Mucosa of stomach (tissue), 1 donor: ENCODE measurements around the gene PLGRKT.
"Not testable (repeated sequence)": the region's sequence is repeated elsewhere in the genome, so short reads cannot be mapped to it uniquely, and the experiment has no call there.

ENCODE experiments used
- H3K27me3 ChIP-seq: one replicate; pipeline ENCODE4 v1.7.0; 2013; ENCODE audit warnings: mild to moderate bottlenecking, low read length; ENCODE audit not compliant: control insufficient read depth, insufficient read depth
- H3K36me3 ChIP-seq: one replicate; pipeline ENCODE4 v1.7.0; 2013; ENCODE audit warnings: low read length; ENCODE audit not compliant: control insufficient read depth, insufficient read depth
- H3K4me1 ChIP-seq: one replicate; pipeline ENCODE4 v1.7.0; 2013; ENCODE audit warnings: mild to moderate bottlenecking, low read length; ENCODE audit not compliant: control insufficient read depth, insufficient read depth
- H3K4me3 ChIP-seq: one replicate; pipeline ENCODE4 v1.7.0; 2013; ENCODE audit warnings: low read length
- H3K9ac ChIP-seq: one replicate; pipeline ENCODE4 v1.7.0; 2013; ENCODE audit warnings: mild to moderate bottlenecking, low read length, moderate library complexity
- H3K9me3 ChIP-seq: one replicate; pipeline ENCODE4 v1.7.0; 2013; ENCODE audit warnings: mild to moderate bottlenecking, low read length, moderate library complexity; ENCODE audit not compliant: control insufficient read depth
- donor health status: Pancreatic carcinoma.

PLGRKT gene

GRCh38 chr9:5438301-5439162, 807 bp upstream of the PLGRKT start:
- Histone ChIP-seq H3K4me3 (peak overlapping the region; percentile 58), H3K4me1 (peaks cover 15% of the 10 kb centered on the region), H3K36me3 (no peaks in the 10 kb centered on the region), H3K9me3 (no peaks in the 10 kb centered on the region), H3K9ac (peak overlapping the region; percentile 87), H3K27me3 (no peaks in the 10 kb centered on the region)

- Histone ChIP-seq H3K9ac (no peak overlapping the region), H3K27me3 (no peaks in the 10 kb centered on the region), H3K4me1 (peaks cover 15% of the 10 kb centered on the region), H3K9me3 (no peaks in the 10 kb centered on the region), H3K36me3 (no peaks in the 10 kb centered on the region), H3K4me3 (no peak overlapping the region)
Observed at GRCh38 chr9:5436441-5436840, 1.3 kb downstream of the PLGRKT start.

GRCh38 chr9:5435912-5436311, 1.8 kb downstream of the PLGRKT start:
- Histone ChIP-seq H3K4me1 (peaks cover 15% of the 10 kb centered on the region), H3K27me3 (no peaks in the 10 kb centered on the region), H3K36me3 (no peaks in the 10 kb centered on the region), H3K9ac (no peak overlapping the region), H3K9me3 (no peaks in the 10 kb centered on the region), H3K4me3 (no peak overlapping the region)

- not testable (repeated sequence) for H3K36me3 ChIP-seq, H3K9me3 ChIP-seq, H3K27me3 ChIP-seq, H3K4me3 ChIP-seq, H3K9ac ChIP-seq
- peaks cover 15% of the 10 kb centered on the region for H3K4me1 ChIP-seq
Observed at GRCh38 chr9:5433841-5434810, 3.6 kb downstream of the PLGRKT start.

- H3K4me3 ChIP-seq, H3K27me3 ChIP-seq, H3K36me3 ChIP-seq, H3K9me3 ChIP-seq, H3K9ac ChIP-seq: not testable (repeated sequence)
- H3K4me1 ChIP-seq: peaks cover 14% of the 10 kb centered on the region
Observed at GRCh38 chr9:5433328-5433727, 4.4 kb downstream of the PLGRKT start.

DNA sequence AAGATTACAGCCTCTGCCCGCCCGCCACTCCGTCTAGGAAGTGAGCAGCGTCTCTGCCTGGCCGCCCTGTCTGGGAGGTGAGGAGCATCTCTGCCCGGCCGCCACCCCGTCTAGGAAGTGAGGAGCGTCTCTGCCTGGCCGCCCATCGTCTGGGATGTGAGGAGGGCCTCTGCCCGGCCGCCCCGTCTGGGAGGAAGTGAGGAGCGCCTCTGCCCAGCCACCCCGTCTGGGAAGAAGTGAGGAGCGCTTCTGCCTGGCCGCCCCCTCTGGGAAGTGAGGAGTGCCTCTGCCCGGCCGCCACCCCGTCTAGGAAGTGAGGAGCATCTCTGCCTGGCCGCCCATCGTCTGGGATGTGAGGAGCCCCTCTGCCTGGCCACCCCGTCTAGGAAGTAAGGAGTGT, 4.8 kb downstream of the PLGRKT start:
- H3K27me3 ChIP-seq, H3K4me3 ChIP-seq, H3K9ac ChIP-seq, H3K9me3 ChIP-seq, H3K36me3 ChIP-seq: not testable (repeated sequence)
- H3K4me1 ChIP-seq: peaks cover 10% of the 10 kb centered on the region

DNA sequence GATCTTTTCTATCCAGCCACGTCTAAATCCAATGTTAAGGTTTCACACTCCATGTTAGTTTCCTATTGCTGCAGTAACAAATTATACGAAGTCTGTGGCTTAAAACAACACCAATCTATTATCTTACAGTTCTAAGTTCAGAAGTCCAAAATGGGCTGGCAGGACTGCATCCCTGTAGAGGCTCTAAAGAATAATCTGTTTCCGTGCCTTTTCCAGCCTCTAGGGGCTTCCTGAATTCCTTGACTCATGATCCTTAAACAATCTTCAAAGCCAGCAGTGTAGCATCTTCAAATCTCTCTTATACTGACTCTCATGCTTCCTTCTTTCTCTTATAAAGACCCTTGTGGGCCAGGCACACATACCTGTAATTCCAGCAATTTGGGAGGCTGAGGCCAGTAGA, 6.8 kb downstream of the PLGRKT start:
- no peaks in the 10 kb centered on the region for H3K9me3 ChIP-seq
- H3K4me3 ChIP-seq: no peak overlapping the region
- no peaks in the 10 kb centered on the region for H3K27me3 ChIP-seq
- no peak overlapping the region for H3K9ac ChIP-seq
- no peaks in the 10 kb centered on the region for H3K36me3 ChIP-seq
- peaks cover 4% of the 10 kb centered on the region for H3K4me1 ChIP-seq

DNA sequence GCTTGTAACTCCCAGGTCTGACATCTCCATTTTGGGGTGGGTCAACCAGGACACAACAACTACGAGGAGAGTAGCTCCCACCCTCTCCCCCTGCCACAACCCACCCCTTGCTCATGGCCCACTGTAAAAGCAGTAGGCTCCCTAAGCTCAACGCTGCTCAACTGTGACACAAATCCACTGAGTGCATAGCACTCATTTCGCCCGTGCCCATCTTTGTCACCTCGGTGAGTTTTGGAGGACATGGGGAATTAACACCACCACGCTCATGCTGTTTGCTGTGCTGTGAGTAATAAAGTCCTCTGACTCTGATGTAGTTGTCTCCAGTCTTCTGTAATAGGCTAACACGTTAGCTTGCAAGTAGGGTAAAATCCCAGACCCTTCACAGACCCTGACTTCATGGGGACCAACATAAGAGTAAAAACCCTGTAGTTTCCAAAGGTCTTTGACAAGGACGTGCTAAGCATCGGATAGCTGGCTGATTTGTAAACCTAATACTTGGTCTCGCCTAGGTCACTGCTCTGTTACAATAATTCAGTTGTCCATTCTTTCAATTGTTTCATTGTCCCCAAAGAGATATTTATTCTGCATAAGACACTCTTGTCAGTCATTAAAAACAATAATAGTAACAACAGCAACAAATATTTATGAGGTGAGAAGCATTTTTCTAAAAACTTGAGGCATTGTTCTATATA, 7.7 kb downstream of the PLGRKT start:
- Histone ChIP-seq H3K27me3 (no peaks in the 10 kb centered on the region), H3K36me3 (no peaks in the 10 kb centered on the region), H3K9ac (no peak overlapping the region), H3K9me3 (no peaks in the 10 kb centered on the region), H3K4me1 (no peaks in the 10 kb centered on the region), H3K4me3 (no peak overlapping the region)

GRCh38 chr9:5428794-5429528, 8.8 kb downstream of the PLGRKT start:
- Histone ChIP-seq H3K4me3 (no peak overlapping the region), H3K36me3 (no peaks in the 10 kb centered on the region), H3K9ac (no peak overlapping the region)

DNA sequence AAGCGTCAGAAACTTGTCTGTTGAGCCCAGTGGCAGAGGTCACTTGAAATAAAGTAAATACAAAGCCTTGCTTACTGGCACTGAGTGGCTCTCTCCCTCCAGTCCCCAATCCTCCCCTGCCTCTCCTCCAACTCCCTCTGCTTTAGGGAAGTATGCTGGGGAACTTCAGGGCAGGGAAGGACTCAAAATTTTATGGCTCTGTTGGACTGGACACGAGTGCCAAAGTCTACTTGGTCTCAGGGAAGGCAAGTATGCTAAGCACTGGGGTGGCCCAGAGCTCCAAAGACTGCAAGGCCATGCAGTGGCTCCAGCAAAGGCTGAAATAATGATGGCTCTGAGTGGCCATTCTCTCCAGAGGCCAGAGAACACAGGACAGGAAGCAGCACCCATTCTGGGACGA, 9.6 kb downstream of the PLGRKT start:
- H3K4me1 ChIP-seq: no peaks in the 10 kb centered on the region
- H3K4me3 ChIP-seq: no peak overlapping the region
- no peaks in the 10 kb centered on the region for H3K27me3 ChIP-seq
- no peak overlapping the region for H3K9ac ChIP-seq
- no peaks in the 10 kb centered on the region for H3K36me3 ChIP-seq
- no peaks in the 10 kb centered on the region for H3K9me3 ChIP-seq

More at GRCh38 chr9:5428794-5429528, 8.8 kb downstream of the PLGRKT start:
- Histone ChIP-seq H3K9me3 (no peaks in the 10 kb centered on the region), H3K4me1 (no peaks in the 10 kb centered on the region), H3K27me3 (no peaks in the 10 kb centered on the region)

DNA sequence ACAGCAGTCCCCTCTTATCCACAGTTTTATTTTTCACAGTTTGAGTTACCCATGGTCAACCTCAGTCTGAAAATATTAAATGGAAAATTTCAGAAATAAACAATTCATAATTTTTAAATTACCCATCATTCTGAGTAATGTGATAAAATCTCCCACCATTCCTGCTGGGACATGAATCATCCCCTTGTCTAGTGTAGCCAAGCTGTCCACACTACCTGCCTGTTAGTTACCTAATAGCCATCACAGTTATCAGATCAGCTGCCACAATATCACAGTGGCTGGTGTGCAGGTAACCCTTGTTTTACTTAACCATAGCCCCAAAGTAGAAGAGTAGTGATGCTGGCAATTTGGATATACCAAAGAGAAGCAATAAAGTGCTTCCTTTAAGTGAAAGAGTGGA, 10.7 kb downstream of the PLGRKT start:
- H3K4me3 ChIP-seq: no peak overlapping the region
- no peaks in the 10 kb centered on the region for H3K9me3 ChIP-seq
- no peaks in the 10 kb centered on the region for H3K27me3 ChIP-seq
- no peaks in the 10 kb centered on the region for H3K36me3 ChIP-seq
- H3K4me1 ChIP-seq: no peaks in the 10 kb centered on the region
- H3K9ac ChIP-seq: no peak overlapping the region
